ENCODE data around the gene ZBTB20.

DNA sequence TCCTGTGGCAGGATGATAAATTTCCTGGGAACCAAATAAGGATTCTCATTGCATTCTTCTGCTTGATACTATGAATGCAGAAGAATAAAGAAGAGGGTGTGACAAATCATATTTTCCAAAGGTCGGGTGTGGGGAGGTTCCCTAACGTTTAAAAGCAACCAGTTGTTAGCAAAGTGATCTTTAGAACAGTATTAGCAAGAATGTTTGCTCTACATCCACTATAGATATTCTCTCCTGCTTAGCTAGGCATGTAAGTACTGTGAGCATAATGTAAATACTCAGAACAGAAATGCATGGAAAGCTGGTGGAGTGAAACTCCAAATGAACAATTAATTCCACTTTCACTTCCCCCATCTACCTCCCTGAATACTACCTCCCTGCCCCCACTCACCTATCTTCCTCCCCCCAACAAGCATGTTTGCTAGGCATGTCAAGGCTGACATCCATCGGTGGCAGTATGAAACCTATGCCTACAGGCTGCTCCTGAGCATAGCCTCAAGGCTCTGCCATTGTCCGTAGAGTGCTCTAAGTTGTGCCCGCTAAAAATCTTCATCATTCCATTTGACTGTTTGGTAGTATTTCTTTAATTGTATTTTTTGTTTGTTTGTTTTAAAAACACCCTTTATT, 523.6 kb downstream of the ZBTB20 start:
- TF ChIP-seq, protein P1, sequence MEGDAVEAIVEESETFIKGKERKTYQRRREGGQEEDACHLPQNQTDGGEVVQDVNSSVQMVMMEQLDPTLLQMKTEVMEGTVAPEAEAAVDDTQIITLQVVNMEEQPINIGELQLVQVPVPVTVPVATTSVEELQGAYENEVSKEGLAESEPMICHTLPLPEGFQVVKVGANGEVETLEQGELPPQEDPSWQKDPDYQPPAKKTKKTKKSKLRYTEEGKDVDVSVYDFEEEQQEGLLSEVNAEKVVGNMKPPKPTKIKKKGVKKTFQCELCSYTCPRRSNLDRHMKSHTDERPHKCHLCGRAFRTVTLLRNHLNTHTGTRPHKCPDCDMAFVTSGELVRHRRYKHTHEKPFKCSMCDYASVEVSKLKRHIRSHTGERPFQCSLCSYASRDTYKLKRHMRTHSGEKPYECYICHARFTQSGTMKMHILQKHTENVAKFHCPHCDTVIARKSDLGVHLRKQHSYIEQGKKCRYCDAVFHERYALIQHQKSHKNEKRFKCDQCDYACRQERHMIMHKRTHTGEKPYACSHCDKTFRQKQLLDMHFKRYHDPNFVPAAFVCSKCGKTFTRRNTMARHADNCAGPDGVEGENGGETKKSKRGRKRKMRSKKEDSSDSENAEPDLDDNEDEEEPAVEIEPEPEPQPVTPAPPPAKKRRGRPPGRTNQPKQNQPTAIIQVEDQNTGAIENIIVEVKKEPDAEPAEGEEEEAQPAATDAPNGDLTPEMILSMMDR (IDR thresholded peaks at IDR 0.05) = no peak
- TF ChIP-seq POLR2A (IDR thresholded peaks at IDR 0.05) (no peak), POLR2AphosphoS5 (IDR thresholded peaks at IDR 0.05) (no peak)

Data from stomach (tissue), 4 donors.